OCI-LY3 (cell line): ENCODE data around the gene TSPAN9.

Experiments used
- CTCF ChIP-seq: fragments of 200-600, 300-600 bp; sonication (generic); IDR thresholded peaks from 2 replicates; pipeline ENCODE4 v1.5.1; 2014; ENCODE audit warnings: antibody characterized with exemption, low read length, low read depth
- EZH2phosphoT487 ChIP-seq: fragments of 200-600 bp; shearing (Covaris generic); IDR thresholded peaks from 2 replicates; pipeline ENCODE4 v1.6.1; 2018; ENCODE audit warnings: antibody characterized with exemption, mixed run types, low read depth

GRCh38 chr12:3152892-3153291 lies 75.7 kb downstream of the TSPAN9 start:
- TF ChIP-seq EZH2phosphoT487 (no peak), CTCF (no peak)
